T-cell (primary cell): Measurements from ENCODE around the gene ABCC1. TPM values are rescaled to one million over a fixed set of nuclear protein-coding genes. Genes with fewer than 3 reads are reported as not detected.

ENCODE experiments used
- ATAC-seq, 4 experiments: fragments of 200-7000 bp in 3 of 4; fragments of 150-1000 bp in 1 of 4; cut with Tn5 transposase; replicated peaks in 1 of 4; 1 replicate in 3 of 4; 2 replicates in 1 of 4; pipeline ENCODE4 v1.10.0; 2021; ENCODE audit warnings: moderate library complexity in 3 of 4, mild to moderate bottlenecking in 2 of 4, moderate number of reproducible peaks in 1 of 4
- CTCF ChIA-PET, 2 donors: fragments of 300-600 bp; sonication (Branson Sonifier 250); formaldehyde crosslinking; loops; one replicate each; lab custom pipeline; 2022; ENCODE audit warnings: antibody characterized with exemption in 2 of 2; lab: Charles Lee
- POLR2A ChIA-PET, 2 donors: fragments of 300-600 bp; sonication (Branson Sonifier 250); formaldehyde crosslinking; loops; one replicate each; lab custom pipeline; 2022; ENCODE audit warnings: antibody characterized with exemption in 2 of 2; lab: Charles Lee
- DNase-seq, 35 experiments: peaks; one replicate each; pipeline versions ENCODE4 v3.0.0 to v3.0.0-alpha.2; 2013 to 2023
- H3K27ac ChIP-seq: one replicate; pipeline ENCODE4 v1.5.1; 2013; ENCODE audit warnings: low read length
- H3K27me3 ChIP-seq, 2 experiments: replicated peaks in 1 of 2; 1 replicate in 1 of 2; 2 replicates in 1 of 2; pipeline versions ENCODE4 v1.6.1 to v1.7.0; 2013; ENCODE audit warnings: low read length in 1 of 2, mixed read lengths in 1 of 2; ENCODE audit not compliant: control insufficient read depth in 2 of 2, insufficient read depth in 2 of 2; ENCODE audit errors: extremely low read depth in 1 of 2
- H3K36me3 ChIP-seq, 2 donors: 1 replicate in 1 of 2; 2 replicates in 1 of 2; pipeline versions ENCODE4 v1.6.1 to v1.7.0; 2013; ENCODE audit warnings: low read length in 1 of 2; ENCODE audit not compliant: control insufficient read depth in 2 of 2, insufficient read depth in 1 of 2; ENCODE audit errors: extremely low read depth in 1 of 2
- H3K4me1 ChIP-seq, 2 experiments: 1 replicate in 1 of 2; 2 replicates in 1 of 2; pipeline versions ENCODE4 v1.6.1 to v1.7.0; 2013; ENCODE audit warnings: low read length in 2 of 2, mixed read lengths in 1 of 2; ENCODE audit not compliant: insufficient read depth in 2 of 2, control insufficient read depth in 1 of 2; ENCODE audit errors: extremely low read depth in 1 of 2
- H3K4me3 ChIP-seq, 2 donors: 1 replicate in 1 of 2; 2 replicates in 1 of 2; pipeline versions ENCODE4 v1.5.1 to v1.7.0; 2013; ENCODE audit warnings: mild to moderate bottlenecking in 2 of 2, low read length in 1 of 2, moderate library complexity in 1 of 2; ENCODE audit not compliant: control insufficient read depth in 1 of 2; ENCODE audit errors: extremely low read depth in 1 of 2
- H3K9me3 ChIP-seq: 2 replicates; pipeline ENCODE4 v1.7.0; 2013
- H3K27ac Mint-ChIP-seq, 2 donors: one replicate each; pipeline ENCODE4 v1.8.0; 2020 to 2021; ENCODE audit warnings: mild to moderate bottlenecking in 2 of 2, mixed read lengths in 2 of 2
- H3K27me3 Mint-ChIP-seq, 2 donors: one replicate each; pipeline ENCODE4 v1.8.0; 2021 to 2022; ENCODE audit warnings: mixed read lengths in 2 of 2
- H3K36me3 Mint-ChIP-seq: one replicate; pipeline ENCODE4 v1.8.0; 2021; ENCODE audit warnings: mixed read lengths
- H3K4me1 Mint-ChIP-seq, 3 donors: one replicate each; pipeline ENCODE4 v1.8.0; 2020 to 2022; ENCODE audit warnings: mixed read lengths in 3 of 3, mild to moderate bottlenecking in 1 of 3
- H3K4me3 Mint-ChIP-seq, 3 donors: one replicate each; pipeline ENCODE4 v1.8.0; 2020 to 2022; ENCODE audit warnings: mild to moderate bottlenecking in 3 of 3, mixed read lengths in 3 of 3, moderate library complexity in 3 of 3
- H3K9me3 Mint-ChIP-seq, 3 donors: one replicate each; pipeline ENCODE4 v1.8.0; 2020 to 2022; ENCODE audit warnings: mixed read lengths in 3 of 3
- WGBS: methylation state at CpG from one replicate; pipeline ENCODE4 v1.1.5; 2013; ENCODE audit warnings: missing lambda C conversion rate; ENCODE audit not compliant: insufficient coverage; 5-methylcytosine and 5-hydroxymethylcytosine counted together
- total RNA-seq, 35 experiments: library from RNA in 6 of 35; stranded (reverse) in 6 of 35; fragments of 120-200 nt in 1 of 35; gene quantifications; one replicate each; pipeline versions ENCODE4 v1.2.1 to v1.2.4 and lab custom pipeline; 2013 to 2026

ABCC1 gene
- total RNA-seq, 5 donors from 2014 or later (not counting 1 experiment from before 2014, with no cell fraction given), result 59.4 to 68.1 (median 63.0) TPM

DNA sequence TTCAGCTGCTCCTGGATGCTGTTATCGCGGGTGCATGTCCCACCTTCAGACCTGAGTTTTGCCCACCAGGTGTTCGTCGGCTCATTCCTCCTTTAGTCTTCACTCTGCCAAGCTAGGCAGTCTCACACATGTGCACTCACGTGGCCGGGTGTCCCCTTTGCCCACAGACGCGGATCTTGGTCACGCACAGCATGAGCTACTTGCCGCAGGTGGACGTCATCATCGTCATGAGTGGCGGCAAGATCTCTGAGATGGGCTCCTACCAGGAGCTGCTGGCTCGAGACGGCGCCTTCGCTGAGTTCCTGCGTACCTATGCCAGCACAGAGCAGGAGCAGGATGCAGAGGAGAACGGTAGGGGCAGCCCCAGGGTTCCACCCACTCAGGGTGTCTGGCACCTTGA is 140.8 kb downstream of the ABCC1 start:
- DNase-seq (no peak), ATAC-seq (no peak)
- POLR2A ChIA-PET, result interaction anchor here in 1 of 2 donors (0.7 kb wide), 1 partner anchor 13 kb away, joined by 3 read pairs; no protein-coding TSS in a partner anchor
- no peaks in the 10 kb centered on the region for H3K27me3 Mint-ChIP-seq
- no peak overlapping the region for H3K27ac Mint-ChIP-seq
- no peaks in the 10 kb centered on the region for H3K4me1 Mint-ChIP-seq
- 97% methylated on average over 18 of the region's 19 CpGs for WGBS
- no peak overlapping the region for H3K4me3 Mint-ChIP-seq
- no peaks in the 10 kb centered on the region for H3K9me3 ChIP-seq
- no peak overlapping the region for H3K4me3 ChIP-seq
- CTCF ChIA-PET, result no interaction called here
- peaks cover 50% of the 10 kb centered on the region for H3K36me3 Mint-ChIP-seq
- H3K9me3 Mint-ChIP-seq, result no peaks in the 10 kb centered on the region
- H3K4me1 ChIP-seq, result peaks cover 0 to 2% of the 10 kb centered on the region in 2 experiments
- no peak overlapping the region for H3K27ac ChIP-seq
- H3K36me3 ChIP-seq, result peaks cover 12 to 62% of the 10 kb centered on the region in 2 donors
- H3K27me3 ChIP-seq, result no peaks in the 10 kb centered on the region

DNA sequence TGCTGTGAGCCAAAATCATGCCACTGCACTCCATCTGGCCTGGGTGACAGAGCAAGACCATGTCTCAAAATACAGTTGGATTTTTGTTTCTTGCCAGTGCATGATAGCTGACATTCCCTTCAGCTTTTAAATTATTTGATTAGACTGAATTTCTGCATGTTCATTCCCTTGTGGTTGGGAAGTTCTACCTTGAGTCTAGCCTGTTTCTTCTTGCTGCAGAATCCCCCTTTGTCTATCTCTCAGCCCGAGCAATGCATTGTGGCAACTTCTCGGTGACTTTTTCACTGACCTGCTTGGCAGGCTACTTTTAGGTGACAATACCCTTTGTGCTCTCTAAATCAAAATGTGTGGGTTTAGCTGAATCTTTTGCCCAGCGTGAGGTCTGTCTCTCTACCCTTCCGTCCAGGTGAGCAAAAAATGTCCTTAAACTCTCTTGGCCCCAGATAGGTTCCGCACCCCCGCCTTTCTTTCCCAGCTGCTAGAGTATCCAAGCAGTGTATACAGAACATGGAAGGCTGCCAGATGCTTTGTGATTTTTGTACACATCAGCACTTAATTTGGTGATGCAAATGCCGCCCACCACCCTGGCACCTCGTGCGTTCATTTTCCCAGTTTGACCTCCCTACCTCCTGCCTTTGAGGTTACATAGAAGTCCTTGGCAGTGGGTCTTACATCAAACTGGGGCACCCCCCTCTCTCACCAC is 143.7 kb downstream of the ABCC1 start:
- CTCF ChIA-PET, result interaction anchor here in 1 of 2 donors (0.6 kb wide), 1 partner anchor 47 kb away, joined by 3 read pairs; no protein-coding TSS in a partner anchor
- POLR2A ChIA-PET, result no interaction called here
- no peaks in the 10 kb centered on the region for H3K4me1 Mint-ChIP-seq
- H3K36me3 ChIP-seq, result peaks cover 4 to 55% of the 10 kb centered on the region in 2 donors
- no peak overlapping the region for H3K4me3 Mint-ChIP-seq
- ATAC-seq, result no peak
- H3K4me3 ChIP-seq, result no peak overlapping the region
- no peaks in the 10 kb centered on the region for H3K9me3 ChIP-seq
- no peaks in the 10 kb centered on the region for H3K27me3 ChIP-seq
- H3K27ac ChIP-seq, result no peak overlapping the region
- H3K36me3 Mint-ChIP-seq, result peaks cover 50% of the 10 kb centered on the region
- no peak for DNase-seq
- H3K27ac Mint-ChIP-seq, result no peak overlapping the region
- no peaks in the 10 kb centered on the region for H3K27me3 Mint-ChIP-seq
- H3K9me3 Mint-ChIP-seq, result no peaks in the 10 kb centered on the region
- H3K4me1 ChIP-seq, result no peaks in the 10 kb centered on the region
- 81% methylated on average over 8 of the region's 9 CpGs for WGBS

DNA sequence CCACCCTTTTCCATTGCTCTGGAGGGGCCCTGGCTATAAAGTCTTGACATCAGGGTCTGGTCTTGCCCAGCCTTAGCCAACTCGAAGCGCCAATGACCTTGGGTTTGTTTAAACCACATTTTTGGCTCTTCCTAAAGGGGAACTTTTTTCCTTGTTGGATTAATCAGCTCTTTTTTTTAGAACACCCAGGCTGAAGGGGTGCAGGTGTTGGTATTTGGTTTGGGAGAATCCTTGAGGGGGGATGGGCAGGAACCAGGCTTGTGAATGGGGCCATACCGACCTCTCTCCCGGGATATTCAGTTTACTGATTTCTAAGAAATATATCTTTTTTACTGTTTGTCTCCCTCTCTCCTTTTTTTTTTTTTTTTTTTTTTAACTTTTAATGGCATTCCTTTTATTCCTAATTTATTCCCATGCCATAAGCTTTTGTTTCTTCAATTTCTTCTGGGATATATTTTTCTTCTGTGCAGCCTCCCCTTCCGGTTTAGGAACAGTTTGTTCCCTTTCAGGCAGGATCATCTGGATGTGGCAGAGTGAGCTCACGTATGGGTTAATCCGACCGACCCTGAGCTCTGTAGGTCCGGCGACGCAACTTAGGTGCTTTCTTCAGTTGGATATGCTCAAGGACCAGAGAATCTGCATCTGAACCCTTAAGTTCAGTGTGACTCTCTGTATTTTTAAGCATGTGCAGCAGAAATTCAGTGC is 144.4 kb downstream of the ABCC1 start:
- no peak overlapping the region for H3K27ac Mint-ChIP-seq
- CTCF ChIA-PET, result interaction anchor here in 1 of 2 donors (0.6 kb wide), 2 partner anchors 208 to 235 kb away, joined by 8 to 11 read pairs; no protein-coding TSS in a partner anchor
- H3K36me3 ChIP-seq, result peaks cover 4 to 59% of the 10 kb centered on the region in 2 donors

DNA sequence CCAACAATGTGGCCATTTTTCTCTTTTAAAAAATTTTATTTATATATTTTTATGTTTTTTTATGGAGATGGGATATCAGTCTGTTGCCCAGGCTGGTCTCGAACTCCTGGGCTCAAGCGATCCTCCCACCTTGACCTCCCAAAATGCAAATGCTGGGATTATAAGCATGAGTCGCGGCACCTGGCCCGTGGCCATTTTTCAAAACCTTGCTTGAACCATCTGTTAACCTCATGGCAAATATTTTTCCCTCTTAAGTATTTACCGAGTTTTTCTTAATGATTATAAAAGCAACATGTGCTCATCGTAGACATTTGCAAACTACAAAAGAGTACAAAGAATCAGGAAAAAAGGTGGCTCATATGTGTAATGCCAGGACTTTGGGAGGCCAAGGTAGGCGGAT is 146.2 kb downstream of the ABCC1 start:
- ATAC-seq (no peak), DNase-seq (no peak)
- Mint-ChIP-seq H3K4me1 (no peaks in the 10 kb centered on the region), H3K36me3 (peaks cover 51% of the 10 kb centered on the region), H3K9me3 (no peaks in the 10 kb centered on the region), H3K4me3 (no peak overlapping the region), H3K27me3 (no peaks in the 10 kb centered on the region), H3K27ac (peak overlapping the region in 1 of 2 donors; percentile 58)
- WGBS, result 100% methylated on average over 1 of the region's 8 CpGs
- no peak overlapping the region for H3K4me3 ChIP-seq
- H3K27ac ChIP-seq, result no peak overlapping the region
- H3K27me3 ChIP-seq, result no peaks in the 10 kb centered on the region
- no peaks in the 10 kb centered on the region for H3K4me1 ChIP-seq
- peaks cover 4 to 56% of the 10 kb centered on the region in 2 donors for H3K36me3 ChIP-seq
- no peaks in the 10 kb centered on the region for H3K9me3 ChIP-seq
- CTCF ChIA-PET, result no interaction called here
- POLR2A ChIA-PET, result no interaction called here

More for the DNA sequence above, 144.4 kb downstream of the ABCC1 start:
- peaks cover 56% of the 10 kb centered on the region for H3K36me3 Mint-ChIP-seq
- H3K9me3 Mint-ChIP-seq, result no peaks in the 10 kb centered on the region
- H3K27ac ChIP-seq, result no peak overlapping the region
- H3K4me1 ChIP-seq, result no peaks in the 10 kb centered on the region
- H3K9me3 ChIP-seq, result no peaks in the 10 kb centered on the region
- POLR2A ChIA-PET, result no interaction called here
- 90% methylated on average over 9 of the region's 11 CpGs for WGBS
- H3K27me3 Mint-ChIP-seq, result no peaks in the 10 kb centered on the region
- H3K27me3 ChIP-seq, result no peaks in the 10 kb centered on the region
- no peak overlapping the region for H3K4me3 ChIP-seq
- DNase-seq (no peak), ATAC-seq (no peak)
- no peaks in the 10 kb centered on the region for H3K4me1 Mint-ChIP-seq
- H3K4me3 Mint-ChIP-seq, result no peak overlapping the region

DNA sequence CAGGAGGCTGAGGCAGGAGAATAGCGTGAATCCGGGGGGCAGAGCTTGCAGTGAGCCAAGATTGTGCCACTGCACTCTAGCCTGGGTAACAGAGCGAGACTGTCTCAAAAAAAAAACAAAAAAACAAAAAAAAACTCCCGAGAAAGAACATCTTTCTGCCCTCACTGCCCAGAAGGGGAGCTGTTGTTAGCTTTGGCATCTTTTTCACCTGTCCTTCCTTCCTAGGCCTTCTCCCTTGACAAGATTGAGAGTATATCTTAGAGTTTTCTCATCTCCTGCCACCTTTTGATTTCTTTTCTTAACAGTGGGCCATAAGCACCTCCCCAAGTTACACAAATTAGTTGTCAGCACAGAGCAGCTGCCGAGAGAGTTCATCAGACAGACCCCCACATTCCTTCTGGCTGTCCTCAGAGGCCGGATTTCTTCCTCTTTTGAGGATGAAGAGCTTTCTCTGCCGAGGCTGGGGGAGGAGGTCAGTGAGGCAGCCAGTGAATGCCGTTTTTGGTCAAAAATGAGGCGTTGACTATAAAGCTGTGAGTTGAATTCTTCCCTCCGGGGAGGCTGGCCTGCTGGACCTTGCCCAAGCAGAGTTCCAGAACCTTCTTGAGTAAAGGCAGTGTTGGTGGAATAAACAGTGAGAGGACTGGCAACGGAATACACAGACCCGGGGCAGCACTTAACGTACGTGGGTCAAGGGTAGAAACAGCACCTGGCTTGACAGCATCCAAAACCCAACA is 146.9 kb downstream of the ABCC1 start:
- no peak overlapping the region for H3K27ac ChIP-seq
- peaks cover 45% of the 10 kb centered on the region for H3K36me3 Mint-ChIP-seq
- no peaks in the 10 kb centered on the region for H3K4me1 ChIP-seq
- DNase-seq (no peak), ATAC-seq (no peak)
- H3K4me3 ChIP-seq, result no peak overlapping the region
- no peaks in the 10 kb centered on the region for H3K27me3 ChIP-seq
- WGBS, result 90% methylated on average over 4 of the region's 14 CpGs
- H3K4me1 Mint-ChIP-seq, result no peaks in the 10 kb centered on the region
- no peaks in the 10 kb centered on the region for H3K9me3 ChIP-seq
- H3K4me3 Mint-ChIP-seq, result no peak overlapping the region
- H3K27me3 Mint-ChIP-seq, result no peaks in the 10 kb centered on the region
- peak overlapping the region; percentile 41 to 58 for H3K27ac Mint-ChIP-seq
- POLR2A ChIA-PET, result no interaction called here
- CTCF ChIA-PET, result interaction anchor here in 1 of 2 donors (0.5 to 0.6 kb wide), 2 partner anchors 190 to 227 kb away, joined by 4 read pairs; no protein-coding TSS in a partner anchor
- H3K36me3 ChIP-seq, result peaks cover 2 to 50% of the 10 kb centered on the region in 2 donors
- H3K9me3 Mint-ChIP-seq, result no peaks in the 10 kb centered on the region

DNA sequence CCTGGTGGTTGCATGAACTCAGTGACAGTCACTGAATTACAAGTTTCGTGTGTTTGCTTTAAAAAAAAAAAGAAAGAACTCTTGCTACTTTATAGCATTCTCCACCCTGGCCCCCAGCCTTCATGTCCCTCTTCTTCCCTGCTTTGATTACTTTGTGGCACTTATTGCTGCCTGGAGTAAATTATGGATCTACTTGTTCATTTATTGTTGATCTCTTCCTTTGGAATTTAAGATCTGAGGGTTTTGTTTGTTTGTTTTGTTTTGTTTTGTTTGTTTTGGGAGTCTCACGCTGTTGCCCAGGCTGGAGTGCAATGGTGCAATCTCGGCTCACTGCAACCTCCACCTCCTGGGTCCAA is 147.4 kb downstream of the ABCC1 start:
- no peaks in the 10 kb centered on the region for H3K4me1 Mint-ChIP-seq
- no peak overlapping the region for H3K4me3 Mint-ChIP-seq
- H3K9me3 Mint-ChIP-seq, result no peaks in the 10 kb centered on the region
- ChIA-PET CTCF (interaction anchor here in 1 of 2 donors (0.6 kb wide), 1 partner anchor 227 kb away, joined by 4 read pairs; no protein-coding TSS in a partner anchor), POLR2A (no interaction called here)
- no peak overlapping the region for H3K27ac ChIP-seq
- no peak overlapping the region for H3K27ac Mint-ChIP-seq
- DNase-seq (no peak), ATAC-seq (no peak)
- WGBS, result 100% methylated on average over 2 of the region's 3 CpGs
- no peaks in the 10 kb centered on the region for H3K27me3 ChIP-seq
- no peak overlapping the region for H3K4me3 ChIP-seq
- H3K4me1 ChIP-seq, result no peaks in the 10 kb centered on the region
- peaks cover 47% of the 10 kb centered on the region for H3K36me3 Mint-ChIP-seq
- peaks cover 5 to 48% of the 10 kb centered on the region in 2 donors for H3K36me3 ChIP-seq
- no peaks in the 10 kb centered on the region for H3K27me3 Mint-ChIP-seq
- H3K9me3 ChIP-seq, result no peaks in the 10 kb centered on the region
